ENCODE data around the gene IMPDH1.
A peak's percentile ranks its signal among the peaks of the same experiment; 100 is the strongest.

Gene IMPDH1

DNA sequence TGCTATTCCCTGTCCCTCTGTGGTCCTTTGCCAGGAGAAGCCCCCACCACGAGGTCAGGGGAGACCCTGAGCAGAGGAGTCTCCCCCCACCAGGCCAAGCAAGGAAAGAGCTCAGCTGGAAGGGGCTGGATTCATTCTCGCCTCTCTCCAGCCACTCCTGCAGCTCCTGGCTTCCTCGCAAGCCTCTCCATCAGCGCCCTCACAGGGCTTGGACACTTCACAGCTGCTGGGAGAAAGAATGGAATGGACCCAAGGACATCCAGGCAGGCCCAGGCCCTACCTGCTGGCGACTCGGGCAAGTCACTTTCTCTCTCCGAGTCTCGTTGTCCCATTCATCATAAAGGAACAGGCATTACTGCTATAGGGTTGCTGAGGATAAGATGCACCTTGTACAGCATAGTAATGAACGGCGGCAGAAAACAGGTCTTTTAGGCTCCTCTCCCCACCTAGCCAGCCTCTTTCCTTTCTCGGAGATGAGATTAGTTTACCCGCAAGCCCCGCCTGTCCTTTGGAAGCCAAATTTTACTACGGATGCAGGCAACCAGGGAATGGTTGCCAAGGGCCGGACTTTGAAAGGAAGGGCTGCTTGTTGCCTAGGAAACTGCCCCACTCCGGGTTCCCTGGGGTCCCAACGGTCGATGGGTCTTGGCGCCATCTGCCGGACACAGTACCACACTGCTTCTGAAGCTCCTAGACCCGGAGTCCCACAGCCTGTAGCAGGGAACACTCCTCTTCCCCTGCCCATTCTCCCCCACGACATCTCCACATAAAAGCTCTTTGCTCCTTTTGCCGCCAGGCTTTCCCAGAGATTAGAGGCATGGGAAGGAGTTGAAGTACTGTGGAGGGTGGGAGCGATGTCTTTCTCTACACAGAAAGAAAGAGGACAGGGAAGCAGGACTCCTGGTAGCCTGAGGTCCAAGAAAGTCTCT, 22.3 kb downstream of the IMPDH1 start:
- DNase-seq (ENCODE audit: low read depth) = peak; percentile 46

DNA sequence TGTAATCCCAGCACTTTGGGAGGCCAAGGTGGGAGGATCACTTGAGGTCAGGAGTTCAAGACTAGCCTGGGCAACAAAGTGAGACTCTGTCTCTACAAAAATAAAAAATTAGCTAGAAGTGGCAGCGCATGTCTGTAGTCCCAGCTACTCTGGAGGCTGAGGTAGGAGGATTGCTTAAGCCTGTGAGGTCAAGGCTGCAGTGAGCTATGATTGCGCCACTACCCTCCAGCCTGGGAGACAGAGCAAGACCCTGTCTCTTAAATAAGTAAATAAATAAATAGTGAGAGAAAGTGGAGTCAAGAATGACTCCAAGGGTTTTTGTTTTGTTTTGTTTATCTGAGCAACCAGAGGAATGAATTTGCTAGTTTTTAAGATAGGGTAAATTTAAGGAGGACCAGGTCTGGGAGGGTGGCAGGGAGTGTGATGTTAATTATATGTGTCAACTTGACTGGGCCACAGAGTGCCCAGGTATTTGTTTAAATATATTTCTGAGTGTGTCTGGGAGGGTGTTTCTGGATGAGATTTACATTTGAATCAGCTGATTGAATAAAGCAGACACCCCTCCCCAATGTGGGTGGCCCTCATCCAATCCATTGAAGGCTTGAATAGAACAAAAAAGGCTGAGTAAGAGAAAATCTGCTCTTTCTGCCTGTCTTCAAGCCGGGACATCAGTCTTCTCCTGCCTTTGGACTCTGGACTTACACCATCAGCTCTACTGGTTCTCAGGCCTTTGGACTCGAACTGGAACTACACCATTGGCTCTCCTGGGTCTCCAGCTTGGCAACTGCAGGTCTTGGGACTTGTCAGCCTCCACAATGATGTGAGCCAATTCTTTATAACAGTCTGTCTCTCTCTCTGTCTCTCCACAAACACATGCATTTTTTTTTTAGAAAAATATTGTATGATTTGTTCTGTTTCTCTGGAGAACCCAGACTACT, 23.5 kb downstream of the IMPDH1 start:
- no peak for DNase-seq (ENCODE audit: low read depth)

DNA sequence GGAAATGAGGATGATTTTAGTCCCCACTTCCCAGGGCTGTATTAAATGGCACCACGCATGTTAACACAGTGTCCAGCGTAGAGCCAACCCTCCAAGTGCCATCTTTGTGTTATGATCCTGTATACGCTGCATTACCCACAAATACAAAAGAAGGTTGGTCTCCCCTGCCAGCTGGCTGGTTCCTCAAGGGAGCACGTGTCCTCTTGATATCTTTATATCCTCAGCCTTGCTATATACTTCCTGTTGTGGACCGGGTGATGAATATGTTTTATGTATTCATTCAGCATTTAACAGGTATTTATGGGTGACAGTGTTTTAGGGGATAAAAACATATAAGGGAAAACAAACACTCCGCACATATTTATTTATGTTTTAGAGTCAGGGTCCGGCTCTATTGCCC, 25.1 kb downstream of the IMPDH1 start:
- DNase-seq (ENCODE audit: low read depth) = no peak

DNA sequence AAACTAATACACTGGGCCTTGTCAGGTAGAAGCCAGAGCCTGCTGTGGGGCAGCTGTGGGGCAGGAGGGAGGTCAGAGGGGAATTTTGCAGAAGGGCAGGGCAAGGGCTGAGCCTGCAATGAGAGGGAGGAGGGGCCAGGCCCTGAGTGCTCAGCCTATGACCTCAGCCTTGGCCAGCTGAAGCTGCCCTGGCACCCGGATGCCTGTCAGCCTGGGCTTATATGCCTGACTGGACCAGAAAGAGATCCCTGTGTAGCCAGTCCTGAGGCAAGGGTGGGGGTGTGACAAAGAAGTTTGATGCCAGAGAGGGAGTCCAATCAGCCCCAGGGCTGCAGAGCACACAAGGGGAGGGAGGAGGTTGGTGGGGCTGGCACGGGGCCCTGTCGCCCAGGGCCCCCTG, 26.0 kb downstream of the IMPDH1 start:
- no peak for DNase-seq (ENCODE audit: low read depth)

GRCh38 chr7:128381161-128381821, 28.5 kb downstream of the IMPDH1 start:
- DNase-seq (ENCODE audit: low read depth) = no peak

- DNase-seq (ENCODE audit: low read depth) = no peak
Observed at GRCh38 chr7:128380483-128381106, 29.2 kb downstream of the IMPDH1 start.

GRCh38 chr7:128379900-128380479, 29.8 kb downstream of the IMPDH1 start:
- DNase-seq (ENCODE audit: low read depth) = no peak

GRCh38 chr7:128378637-128379036, 31.1 kb downstream of the IMPDH1 start:
- DNase-seq (ENCODE audit: low read depth) = no peak

GRCh38 chr7:128376077-128376476, 33.7 kb downstream of the IMPDH1 start:
- DNase-seq (ENCODE audit: low read depth) = no peak

DNA sequence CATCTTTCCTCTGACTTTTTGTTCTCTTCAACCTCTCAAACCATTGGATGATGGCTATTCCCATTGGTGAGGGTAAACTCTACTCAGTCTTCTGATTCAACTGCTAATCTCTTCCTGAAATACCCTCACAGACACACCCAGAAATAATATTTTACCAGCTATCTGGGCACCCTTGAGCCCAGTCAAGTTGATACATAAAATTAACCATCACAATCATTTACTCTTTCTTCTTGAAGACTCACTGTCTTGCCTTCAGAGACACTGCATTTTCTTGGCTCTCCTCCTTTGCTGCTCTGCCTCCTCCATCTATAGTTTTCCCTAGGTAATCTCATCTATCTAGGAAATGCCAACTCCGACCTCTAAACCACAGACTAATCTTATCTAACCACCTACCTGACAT, 35.7 kb downstream of the IMPDH1 start:
- no peak for DNase-seq (ENCODE audit: low read depth)

GRCh38 chr7:128373606-128374005, 36.2 kb downstream of the IMPDH1 start:
- DNase-seq (ENCODE audit: low read depth) = no peak

- DNase-seq (ENCODE audit: low read depth) = no peak
Observed at GRCh38 chr7:128370491-128370890, 39.3 kb downstream of the IMPDH1 start.

GRCh38 chr7:128366986-128367385, 42.8 kb downstream of the IMPDH1 start:
- no peak for DNase-seq (ENCODE audit: low read depth)

- no peak for DNase-seq (ENCODE audit: low read depth)
Observed at GRCh38 chr7:128366300-128366699, 43.5 kb downstream of the IMPDH1 start.

- DNase-seq (ENCODE audit: low read depth) = no peak
Observed at GRCh38 chr7:128365432-128365831, 44.4 kb downstream of the IMPDH1 start.

DNA sequence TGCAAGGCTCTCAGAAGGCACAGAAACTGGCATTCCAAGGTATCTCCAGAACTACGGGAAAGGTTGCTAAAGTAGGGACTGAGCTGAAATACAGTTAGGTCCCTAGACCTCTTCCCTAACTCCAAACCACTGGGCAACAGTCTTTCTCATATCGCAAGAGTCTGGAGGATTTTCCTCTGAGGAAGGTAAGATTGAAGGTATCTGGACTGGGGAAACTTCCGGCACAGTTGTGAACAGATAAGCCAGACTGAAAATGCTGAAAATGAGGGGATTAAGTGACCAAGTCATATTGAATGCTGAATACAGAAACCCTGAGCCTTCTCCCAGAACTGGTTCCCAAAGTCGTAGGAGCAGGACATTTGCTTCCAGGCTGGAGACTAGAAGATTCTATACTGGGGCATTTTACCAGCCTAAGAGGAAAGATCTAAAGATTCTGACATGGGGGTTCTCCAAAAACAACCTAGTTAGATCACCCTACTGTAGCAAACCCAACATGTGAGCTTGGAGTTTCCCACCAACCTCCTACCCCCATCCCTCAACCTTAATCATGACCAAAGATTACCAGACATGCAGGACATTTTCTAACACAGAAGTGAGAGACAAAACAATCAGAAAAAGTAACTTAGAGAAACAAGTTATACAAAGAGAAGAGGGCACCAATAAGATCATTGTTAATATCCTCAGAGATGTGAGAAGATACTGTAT, 45.5 kb downstream of the IMPDH1 start:
- DNase-seq (ENCODE audit: low read depth) = no peak

DNA sequence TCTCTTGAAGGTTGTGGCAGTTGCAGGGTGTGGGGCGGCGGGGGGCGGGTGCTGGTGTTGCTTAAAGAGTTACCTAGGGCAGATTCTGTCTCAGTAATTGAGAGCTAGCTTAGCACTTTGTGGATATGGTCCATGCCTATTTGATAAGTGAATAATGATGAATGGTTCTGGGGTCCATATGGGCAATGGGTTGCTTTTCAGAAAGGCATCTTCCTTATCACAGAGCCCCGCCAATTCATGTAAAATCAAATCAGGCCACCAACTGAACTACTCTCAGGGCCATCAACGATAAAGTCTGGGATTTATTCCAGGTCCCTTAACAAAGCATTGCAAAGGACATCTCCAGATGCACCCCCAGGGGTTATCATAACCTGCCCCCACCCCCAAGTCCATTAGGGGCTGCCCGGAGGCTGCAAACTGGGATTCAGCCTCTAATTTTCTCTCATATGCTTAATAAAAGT, 46.5 kb downstream of the IMPDH1 start:
- no peak for DNase-seq (ENCODE audit: low read depth)

DNA sequence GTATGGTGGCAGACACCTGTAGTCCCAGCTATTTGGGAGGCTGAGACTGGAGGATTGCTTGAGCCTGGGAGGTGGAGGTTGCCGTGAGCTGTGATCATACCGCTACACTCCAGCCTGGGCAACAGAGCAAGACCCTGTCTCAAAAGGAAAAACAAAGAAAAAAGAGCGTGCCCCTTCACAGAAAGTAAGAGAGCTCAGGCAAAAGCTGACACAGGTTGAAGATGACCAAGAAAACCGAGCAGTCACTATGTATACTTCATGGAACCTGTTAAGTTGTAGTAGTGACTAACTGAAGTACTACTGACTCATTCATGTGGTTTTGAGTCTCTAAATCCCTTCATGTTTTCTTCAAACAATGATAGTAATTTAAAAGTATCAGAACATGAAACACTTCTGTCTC, 47.1 kb downstream of the IMPDH1 start:
- peak; percentile 68 for DNase-seq (ENCODE audit: low read depth)

- DNase-seq (ENCODE audit: low read depth) = no peak
Observed at GRCh38 chr7:128361411-128362379, 48.1 kb downstream of the IMPDH1 start, which contains the start of gene PRRT4. Gene PRRT4, minus strand, starts transcription at chr7:128361690.

DNA sequence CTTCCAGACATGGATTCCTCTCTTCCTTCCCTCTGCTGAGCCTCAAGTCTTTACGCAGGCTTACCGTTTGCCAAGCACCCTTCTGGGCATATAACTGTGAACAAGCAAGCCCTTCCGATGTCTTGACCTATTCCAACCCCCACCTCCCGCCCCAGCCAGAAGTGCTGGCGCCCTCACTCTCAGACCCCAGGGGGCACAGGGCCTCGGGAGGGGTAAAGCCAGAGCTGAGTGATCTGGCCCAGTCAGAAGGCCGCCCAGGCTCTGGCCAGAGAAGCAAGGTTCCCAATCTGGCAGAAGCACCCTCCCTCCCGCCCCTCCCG, 49.5 kb downstream of the IMPDH1 start:
- DNase-seq (ENCODE audit: low read depth) = no peak

All from amniotic epithelial cell (primary cell).